HK-2 (cell line): Measurements from ENCODE around the gene ZNF358.
A peak's percentile ranks its signal among the peaks of the same experiment; 100 is the strongest.

Experiments used
- DNase-seq: peaks from one replicate; pipeline ENCODE4 v3.0.0-alpha.2; 2018; ENCODE audit not compliant: unreplicated experiment

Gene ZNF358

DNA sequence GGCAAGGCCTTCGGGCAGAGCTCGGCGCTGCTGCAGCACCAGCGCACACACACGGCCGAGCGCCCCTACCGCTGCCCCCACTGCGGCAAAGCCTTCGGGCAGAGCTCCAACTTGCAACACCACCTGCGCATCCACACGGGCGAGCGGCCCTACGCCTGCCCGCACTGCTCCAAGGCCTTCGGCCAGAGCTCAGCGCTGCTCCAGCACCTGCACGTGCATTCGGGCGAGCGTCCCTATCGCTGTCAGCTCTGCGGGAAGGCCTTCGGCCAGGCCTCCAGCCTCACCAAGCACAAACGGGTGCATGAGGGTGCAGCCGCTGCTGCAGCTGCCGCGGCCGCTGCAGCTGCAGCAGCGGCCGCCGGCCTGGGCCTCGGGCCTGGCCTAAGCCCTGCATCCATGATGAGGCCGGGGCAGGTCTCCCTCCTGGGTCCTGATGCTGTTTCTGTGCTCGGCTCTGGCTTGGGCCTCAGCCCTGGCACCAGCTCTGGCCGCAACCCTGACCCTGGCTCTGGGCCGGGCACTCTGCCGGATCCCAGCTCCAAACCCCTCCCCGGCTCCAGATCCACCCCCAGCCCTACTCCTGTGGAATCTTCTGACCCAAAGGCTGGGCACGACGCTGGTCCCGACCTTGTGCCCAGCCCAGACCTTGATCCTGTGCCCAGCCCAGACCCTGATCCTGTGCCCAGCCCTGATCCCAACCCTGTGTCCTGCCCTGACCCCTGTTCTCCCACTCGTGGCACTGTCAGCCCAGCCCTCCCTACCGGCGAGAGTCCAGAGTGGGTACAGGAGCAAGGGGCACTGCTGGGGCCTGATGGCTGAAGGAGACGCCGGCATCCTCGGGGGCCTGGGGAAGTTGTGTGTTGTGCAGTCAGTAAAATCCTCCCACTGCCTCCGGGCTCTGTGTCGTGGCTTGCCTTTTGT is 4.5 kb downstream of the ZNF358 start:
- no peak for DNase-seq

DNA sequence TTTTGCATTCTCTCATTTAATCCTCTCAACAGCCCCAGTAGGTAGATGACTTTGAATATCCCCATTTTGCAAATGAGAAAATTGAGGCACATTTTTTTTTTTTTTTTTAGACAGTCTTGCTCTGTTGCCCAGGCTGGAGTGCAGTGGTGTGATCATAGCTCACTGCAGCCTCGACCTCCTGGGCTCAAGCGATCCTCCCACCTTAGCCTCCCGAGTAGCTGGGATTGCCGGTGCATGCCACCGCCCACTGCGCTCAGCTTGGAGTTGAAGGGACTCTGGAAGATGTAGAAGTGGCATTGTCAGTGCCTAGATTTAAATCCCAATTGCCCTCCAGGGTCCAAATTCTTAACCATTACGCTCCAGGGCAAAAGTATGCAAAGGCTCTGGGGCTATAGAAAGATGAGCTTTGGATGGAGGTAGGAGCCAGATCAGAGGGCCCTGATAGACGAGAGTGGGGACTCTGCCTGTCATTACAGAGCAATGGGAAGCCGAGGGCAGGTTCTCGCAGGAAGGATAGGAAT is 5.7 kb downstream of the ZNF358 start:
- DNase-seq, result no peak

DNA sequence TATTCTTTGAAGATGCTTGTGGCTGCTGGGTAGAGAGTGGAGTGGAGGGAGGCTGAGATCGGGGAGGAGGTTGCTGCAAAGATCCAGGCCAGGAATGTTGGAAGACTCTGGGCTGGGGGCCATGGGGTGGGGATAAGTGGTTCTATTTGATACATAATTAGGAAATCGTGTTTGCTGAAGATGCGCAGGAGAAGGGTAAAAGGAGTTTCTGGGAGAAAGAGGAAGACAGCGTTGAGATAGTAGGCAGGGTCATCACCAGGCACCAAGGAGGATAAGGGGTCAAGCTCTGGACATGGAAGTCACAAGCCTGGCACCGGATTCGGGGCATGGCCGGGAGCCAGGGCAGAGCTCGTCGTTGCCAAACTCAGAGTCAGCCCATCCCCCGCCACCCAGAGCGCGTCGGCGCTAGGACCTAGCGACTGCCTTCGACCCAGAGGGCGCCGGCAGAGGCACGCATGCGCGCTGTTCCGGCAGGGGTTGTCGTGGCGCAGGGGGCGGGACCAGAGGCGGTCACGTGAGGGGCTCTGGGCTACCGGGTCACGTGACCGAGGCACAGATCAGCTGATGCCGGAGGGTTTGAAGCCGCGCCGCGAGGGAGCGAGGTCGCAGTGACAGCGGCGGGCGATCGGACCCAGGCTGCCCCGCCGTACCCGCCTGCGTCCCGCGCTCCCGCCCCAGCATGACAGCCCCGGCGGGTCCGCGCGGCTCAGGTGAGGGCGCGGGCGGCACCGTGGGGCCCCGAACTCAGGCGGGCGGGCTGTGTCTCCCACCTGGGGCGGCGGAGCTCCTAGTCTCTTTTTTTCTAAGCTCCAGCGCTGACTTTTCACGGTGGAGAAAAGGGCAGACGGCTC is 6.4 kb downstream of the ZNF358 start, which contains the start of gene MCOLN1:
MCOLN1 (plus strand) TSS at position 553 of the 851 bp plus-strand sequence; CDS start at position 680, 127 bp downstream.
- DNase-seq, result peak; percentile 98

DNA sequence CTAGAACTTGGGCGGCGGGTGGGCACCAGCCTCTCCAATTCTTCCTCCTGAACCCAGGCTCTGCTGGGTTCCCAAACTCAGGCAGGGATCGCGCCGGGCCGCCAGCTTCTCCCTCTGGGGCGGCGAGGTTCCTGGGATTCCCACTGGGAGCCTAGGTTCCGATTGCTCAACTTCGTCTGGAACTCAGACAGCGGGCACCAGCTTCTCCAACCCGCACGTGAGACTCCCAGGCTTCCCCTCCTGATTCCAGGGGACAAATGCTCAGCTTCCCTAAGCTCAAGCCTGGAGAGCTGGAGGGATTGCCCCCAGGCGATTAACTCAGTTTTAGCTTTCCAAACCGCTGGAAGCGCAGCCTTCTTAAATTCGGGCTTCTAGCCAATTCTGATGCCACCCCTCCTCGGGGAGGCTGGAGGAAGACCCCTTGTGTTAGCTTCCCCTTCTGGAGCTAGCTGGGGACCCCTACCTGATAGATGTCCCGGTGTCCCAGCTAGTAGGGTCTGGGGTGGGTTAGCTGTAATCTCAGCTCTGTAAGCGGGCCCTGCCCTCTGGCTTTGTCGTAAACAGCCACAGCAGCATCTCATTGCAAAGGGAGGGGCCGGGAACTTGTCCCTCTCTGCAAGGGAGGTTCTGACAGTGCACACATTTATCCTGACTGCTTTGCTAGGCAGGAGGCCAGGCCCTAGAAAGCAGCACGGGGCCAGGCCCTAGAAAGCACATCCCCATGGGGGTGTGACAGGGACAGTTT is 7.2 kb downstream of the ZNF358 start:
- no peak for DNase-seq

DNA sequence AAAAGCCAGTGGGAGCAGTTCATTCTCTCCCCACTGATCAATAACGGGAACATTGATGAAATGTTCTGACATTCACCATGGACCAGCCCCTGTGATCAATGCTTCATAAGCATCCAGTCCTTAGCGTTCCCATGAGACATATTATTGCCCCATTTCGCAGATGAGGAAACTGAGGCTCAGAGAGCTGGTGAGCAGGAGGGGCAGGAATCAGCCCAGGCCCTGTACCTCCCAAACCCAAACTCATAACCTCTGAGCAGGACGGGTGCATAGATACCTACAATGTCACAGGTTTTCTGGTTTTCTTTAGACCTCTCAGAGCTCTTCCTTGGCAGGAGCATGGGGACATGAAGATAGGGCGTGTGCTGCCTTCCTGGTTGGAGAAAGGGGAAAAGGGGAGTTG is 8.6 kb downstream of the ZNF358 start:
- DNase-seq, result no peak

DNA sequence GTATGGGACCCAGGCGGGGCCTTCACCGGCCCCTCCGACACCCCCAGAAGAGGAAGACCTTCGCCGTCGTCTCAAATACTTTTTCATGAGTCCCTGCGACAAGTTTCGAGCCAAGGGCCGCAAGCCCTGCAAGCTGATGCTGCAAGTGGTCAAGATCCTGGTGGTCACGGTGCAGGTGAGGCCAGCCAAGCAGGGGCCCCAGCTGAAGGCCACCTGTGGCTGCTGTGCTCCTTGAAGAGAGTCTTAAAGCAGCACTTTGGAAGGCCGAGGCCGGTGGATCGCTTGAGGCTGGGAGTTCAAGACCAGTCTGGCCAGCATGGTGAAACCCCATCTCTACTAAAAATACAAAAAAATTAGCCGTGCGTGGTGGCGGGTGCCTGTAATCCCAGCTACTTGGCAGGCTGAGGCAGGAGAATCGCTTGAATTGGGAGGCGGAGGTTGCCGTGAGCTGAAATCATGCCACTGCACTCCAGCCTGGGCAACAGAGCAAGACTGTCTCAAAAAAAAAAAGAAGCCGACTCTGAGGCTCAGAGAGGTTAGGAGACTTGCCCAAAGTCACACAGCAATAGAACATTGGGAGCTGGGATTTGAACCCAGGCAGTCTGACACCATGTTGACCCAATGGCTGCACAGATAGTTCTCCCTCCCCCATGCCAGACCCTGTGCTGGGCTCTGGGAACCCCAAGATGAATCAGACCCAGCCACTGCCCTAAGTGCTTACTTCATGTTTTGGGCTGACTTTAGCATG is 9.3 kb downstream of the ZNF358 start:
- DNase-seq, result no peak

DNA sequence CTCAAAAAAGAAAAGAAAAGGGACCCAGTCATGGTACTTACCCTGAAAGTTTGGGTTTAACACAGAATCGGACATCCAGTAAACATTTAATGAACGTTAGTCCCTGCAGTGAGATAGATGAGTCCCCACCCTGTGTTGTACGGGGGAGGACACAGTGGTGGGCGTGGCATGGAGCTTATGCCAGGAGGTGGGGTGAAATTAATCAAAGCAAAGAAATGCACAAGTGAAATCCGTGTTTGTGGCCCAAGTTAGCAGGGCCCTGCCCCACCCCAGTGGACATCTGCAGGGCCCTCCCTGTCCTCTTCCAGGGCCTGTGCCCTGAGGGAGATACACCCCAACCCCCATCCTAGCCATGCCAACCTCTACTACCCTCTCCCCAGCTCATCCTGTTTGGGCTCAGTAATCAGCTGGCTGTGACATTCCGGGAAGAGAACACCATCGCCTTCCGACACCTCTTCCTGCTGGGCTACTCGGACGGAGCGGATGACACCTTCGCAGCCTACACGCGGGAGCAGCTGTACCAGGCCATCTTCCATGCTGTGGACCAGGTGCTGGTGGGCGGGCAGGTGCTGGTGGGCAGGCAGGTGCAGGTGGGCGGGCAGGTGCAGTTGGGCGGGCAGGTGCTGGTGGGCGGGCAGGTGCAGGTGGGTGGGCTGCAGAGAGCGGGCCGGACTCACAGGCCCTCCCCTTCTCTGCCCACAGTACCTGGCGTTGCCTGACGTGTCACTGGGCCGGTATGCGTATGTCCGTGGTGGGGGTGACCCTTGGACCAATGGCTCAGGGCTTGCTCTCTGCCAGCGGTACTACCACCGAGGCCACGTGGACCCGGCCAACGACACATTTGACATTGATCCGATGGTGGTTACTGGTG is 10.4 kb downstream of the ZNF358 start:
- no peak for DNase-seq

DNA sequence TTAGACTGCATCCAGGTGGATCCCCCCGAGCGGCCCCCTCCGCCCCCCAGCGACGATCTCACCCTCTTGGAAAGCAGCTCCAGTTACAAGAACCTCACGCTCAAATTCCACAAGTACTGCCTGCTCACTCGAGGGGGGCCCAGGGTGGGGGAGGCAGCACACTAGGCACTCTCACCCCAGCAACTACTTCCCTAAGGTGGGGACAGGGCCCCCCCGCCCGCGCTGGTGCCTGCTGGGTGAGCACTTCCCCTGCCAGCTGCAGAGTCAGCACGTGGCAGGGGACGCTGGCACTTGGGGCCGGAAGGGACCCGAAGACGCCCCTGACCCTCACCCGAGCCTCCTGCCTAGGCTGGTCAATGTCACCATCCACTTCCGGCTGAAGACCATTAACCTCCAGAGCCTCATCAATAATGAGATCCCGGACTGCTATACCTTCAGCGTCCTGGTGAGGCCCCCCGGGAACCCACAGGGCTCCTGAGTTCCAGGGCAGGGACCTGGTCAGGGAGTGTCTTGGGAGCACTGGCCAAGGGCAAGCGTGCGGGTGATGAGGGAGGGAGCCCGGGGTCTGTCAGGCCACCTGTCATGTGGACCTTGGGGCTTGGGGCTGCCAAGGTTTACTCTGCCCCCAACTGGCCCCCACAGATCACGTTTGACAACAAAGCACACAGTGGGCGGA is 11.8 kb downstream of the ZNF358 start:
- DNase-seq, result no peak

DNA sequence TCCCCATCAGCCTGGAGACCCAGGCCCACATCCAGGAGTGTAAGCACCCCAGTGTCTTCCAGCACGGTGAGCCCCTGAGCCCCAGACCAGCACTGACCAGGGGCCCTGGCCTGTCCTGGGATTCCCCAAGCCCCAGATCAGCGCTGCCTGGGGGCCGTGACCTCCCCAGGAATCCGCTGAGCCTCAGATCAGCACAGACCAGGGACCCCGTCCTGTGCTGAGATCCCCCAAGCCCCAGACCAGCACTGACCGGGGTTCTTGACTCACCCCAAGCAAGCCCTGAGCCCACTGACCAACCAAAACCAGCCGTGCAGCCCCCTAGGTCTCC is 12.3 kb downstream of the ZNF358 start:
- DNase-seq, result no peak

DNA sequence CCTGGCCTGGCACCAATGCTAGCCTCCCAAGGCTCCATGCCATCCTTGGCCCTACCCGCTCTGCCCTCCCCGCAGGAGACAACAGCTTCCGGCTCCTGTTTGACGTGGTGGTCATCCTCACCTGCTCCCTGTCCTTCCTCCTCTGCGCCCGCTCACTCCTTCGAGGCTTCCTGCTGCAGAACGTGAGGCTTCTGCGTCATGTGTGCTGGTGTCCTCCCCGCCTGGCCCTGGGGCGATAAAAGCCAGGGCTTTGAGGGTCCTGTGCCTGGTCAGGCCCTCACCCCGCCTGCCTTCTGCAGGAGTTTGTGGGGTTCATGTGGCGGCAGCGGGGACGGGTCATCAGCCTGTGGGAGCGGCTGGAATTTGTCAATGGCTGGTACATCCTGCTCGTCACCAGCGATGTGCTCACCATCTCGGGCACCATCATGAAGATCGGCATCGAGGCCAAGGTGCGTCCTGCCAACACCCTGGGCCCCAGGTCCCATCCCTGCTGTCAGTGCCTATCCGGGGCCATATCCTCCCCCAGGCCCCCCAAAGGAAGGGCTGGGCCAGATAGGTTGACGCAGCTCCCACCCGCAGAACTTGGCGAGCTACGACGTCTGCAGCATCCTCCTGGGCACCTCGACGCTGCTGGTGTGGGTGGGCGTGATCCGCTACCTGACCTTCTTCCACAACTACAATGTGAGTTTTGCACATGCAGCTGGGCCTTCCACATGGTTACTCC is 12.8 kb downstream of the ZNF358 start:
- no peak for DNase-seq

DNA sequence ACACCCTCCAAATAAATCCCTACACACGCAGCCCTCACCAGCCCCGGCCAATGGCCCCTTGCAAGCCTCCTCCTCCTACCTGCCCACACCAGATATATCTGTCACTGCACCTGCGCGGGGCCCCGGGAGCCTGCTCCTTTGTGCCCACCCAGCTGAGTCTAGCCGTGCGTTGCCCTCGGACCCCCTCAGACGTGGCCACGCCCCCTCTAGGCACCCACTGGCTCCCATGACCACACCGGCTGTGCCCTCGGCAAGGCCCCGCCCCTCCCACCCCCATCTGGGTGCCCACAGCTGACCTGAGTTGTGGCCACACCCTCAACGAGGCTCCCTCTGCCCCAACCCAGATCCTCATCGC is 13.3 kb downstream of the ZNF358 start:
- DNase-seq, result no peak

DNA sequence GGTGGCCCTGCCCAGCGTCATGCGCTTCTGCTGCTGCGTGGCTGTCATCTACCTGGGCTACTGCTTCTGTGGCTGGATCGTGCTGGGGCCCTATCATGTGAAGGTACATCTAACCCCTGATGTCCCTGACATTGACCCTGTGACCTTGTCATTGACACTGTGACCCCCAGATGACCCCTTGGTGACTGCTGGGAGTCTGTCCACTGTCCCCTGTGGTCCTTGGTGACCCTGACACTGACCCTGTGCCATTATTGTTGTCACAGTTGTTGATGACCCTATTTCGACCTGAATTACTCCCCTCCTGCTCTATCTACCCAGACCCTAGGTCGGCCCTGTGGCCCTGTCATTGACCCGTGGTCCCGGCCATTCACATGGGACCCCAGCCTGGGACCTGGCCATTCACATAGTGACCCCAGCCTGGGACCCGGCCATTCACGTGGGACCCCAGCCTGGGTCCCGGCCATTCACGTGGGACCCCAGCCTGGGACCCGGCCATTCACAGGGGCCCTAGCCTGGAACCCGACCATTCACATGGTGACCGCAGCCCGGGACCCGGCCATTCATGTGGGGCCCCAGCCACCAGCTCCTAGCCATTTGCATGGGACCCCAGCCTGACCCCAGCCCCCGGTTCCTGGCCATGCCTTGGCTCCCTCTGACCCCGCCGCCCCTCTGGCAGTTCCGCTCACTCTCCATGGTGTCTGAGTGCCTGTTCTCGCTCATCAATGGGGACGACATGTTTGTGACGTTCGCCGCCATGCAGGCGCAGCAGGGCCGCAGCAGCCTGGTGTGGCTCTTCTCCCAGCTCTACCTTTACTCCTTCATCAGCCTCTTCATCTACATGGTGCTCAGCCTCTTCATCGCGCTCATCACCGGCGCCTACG is 13.9 kb downstream of the ZNF358 start:
- DNase-seq, result no peak

DNA sequence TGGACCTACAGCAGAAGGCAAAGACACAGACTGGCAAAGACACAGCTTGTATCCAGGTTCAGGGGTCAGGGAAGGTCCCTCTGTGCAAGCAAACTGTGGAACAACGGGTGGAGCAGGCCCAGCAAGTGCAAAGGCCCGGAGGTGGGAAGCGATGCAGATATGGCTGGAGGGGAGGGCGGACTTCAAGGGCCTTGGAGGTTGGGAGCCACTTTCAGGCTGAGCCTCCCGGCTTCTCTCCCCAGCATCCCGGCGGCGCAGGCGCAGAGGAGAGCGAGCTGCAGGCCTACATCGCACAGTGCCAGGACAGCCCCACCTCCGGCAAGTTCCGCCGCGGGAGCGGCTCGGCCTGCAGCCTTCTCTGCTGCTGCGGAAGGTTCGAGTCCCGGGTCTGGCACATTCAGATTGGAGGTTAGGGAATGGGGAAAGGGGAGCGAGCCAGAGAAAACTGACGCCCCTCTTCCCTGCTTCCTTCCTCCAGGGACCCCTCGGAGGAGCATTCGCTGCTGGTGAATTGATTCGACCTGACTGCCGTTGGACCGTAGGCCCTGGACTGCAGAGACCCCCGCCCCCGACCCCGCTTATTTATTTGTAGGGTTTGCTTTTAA is 17.5 kb downstream of the ZNF358 start:
- DNase-seq, result no peak

DNA sequence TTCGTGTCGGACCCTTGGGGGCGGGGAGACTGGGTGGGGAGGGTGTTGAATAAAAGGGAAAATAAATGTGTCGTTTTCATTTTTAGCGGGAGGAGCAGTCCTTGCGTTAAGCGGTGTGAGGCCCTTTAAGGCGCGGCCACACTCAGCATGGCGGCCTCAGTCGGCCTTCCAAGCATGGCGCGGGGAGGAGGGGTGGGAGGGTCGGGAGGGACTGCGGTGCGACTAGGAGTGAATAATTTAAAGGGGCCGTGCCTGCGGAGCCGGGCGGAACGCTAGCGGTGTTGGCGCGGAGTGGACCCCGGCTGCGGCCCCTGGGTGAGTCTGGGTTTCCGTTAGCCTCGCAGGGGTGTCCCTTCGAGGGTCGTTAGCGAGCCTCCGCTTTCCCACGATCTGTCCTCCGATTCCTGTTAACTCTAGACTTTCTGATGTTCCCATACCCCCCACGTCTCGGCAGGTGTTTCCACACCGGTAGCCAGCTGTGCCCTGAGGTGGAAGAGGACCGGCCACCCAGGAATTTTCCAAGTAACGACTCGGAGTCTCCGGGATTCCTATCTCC is 18.1 kb downstream of the ZNF358 start:
- DNase-seq, result peak; percentile 75

DNA sequence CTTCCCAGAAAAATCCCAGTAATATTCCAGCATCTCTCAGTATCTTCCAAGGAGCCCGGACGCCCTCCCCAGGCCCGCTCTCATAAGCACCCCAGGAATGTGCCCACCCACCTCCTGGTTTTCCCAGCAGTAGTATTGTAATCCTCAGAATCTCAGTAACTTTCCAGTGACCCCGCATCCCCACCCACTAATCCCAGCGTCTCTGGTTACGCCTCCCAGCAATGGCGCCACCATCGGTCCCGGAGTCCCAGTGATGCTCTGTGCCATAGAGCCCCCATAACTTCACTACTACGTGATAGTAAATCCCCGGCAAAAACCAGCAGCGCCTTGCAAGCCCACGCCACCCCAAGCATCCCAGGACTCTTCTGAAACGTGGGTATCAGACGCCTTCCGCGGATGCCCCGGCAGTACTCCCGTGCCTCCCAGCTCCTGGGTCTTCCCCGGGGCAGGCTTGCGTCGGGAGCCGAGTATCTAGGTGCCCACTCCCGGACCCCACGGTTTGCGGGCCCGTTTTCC is 18.7 kb downstream of the ZNF358 start:
- DNase-seq, result peak; percentile 66

DNA sequence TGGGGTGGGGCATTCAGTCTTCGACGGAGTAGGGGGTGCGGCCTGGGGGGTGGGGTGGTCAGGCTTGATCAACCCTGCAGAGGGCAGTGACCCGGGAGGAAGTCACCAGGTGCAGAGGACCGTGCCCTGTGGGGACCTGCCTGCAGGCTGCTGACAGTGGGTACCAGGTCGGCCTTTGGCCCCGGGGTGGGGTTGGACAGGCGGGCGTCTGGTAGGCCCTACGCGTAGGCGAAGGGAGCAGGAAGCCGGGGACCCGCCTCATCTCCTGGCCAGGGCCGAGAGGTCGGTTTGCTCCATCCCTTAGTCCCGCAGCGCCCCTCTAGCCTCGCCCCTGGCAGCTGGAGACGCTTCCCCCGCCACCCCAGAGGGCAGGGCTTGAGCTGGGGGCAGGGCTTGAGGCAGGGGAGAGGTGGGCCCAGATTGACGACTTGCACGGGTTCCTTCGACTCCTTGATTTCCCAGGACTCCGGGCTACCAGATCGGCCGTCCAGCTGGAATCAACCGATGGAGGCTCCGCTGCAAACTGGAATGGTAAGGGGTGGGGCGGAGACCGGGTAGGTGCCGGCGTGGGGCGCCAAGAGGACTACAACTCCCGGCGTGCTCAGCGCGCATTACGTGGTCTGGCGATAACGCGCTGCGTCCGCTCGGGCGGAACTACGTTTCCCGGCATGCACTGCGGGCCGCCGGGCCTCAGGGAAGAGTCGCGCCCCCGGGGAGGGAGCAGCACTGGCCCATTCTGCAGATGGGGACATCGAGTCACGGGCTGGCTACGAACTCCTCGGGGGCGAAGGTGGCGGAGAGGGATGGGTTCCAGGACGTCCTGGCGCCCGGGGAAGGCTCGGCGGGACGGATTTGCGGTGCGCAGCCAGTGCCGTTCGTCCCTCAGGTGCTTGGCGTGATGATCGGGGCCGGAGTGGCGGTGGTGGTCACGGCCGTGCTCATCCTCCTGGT is 19.4 kb downstream of the ZNF358 start, which contains the start of gene PNPLA6:
PNPLA6 (plus strand) TSS at position 671 of the 951 bp plus-strand sequence; CDS start at position 743, 72 bp downstream.
- peak; percentile 91 for DNase-seq
